ENCODE measurements around the gene ADGRG3.

DNA sequence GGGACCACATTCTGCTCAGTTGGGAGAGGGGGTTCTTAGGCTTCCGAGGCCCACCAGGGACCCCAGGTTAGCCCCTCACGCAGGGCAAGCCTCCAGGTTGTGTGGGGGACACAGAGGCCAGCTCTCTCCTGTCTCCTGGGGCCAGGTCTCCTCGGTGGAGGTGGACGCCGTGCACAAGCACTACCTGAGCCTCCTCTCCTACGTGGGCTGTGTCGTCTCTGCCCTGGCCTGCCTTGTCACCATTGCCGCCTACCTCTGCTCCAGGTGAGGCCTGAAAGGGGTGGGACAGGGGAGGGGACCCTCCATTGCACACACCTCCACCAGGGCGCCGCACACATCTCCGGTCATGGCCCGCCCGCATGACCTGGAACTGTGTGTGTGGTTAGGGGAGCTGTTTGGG, 10.9 kb upstream of the ADGRG3 start:
- TF ChIP-seq, protein P1, sequence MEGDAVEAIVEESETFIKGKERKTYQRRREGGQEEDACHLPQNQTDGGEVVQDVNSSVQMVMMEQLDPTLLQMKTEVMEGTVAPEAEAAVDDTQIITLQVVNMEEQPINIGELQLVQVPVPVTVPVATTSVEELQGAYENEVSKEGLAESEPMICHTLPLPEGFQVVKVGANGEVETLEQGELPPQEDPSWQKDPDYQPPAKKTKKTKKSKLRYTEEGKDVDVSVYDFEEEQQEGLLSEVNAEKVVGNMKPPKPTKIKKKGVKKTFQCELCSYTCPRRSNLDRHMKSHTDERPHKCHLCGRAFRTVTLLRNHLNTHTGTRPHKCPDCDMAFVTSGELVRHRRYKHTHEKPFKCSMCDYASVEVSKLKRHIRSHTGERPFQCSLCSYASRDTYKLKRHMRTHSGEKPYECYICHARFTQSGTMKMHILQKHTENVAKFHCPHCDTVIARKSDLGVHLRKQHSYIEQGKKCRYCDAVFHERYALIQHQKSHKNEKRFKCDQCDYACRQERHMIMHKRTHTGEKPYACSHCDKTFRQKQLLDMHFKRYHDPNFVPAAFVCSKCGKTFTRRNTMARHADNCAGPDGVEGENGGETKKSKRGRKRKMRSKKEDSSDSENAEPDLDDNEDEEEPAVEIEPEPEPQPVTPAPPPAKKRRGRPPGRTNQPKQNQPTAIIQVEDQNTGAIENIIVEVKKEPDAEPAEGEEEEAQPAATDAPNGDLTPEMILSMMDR (conservative IDR thresholded peaks at IDR 0.05), result no peak
- TF ChIP-seq EZH2 (IDR thresholded peaks at IDR 0.05; ENCODE audit: low read depth), result no peak

Measured in PC-9 (cell line).